ENCODE data around the gene BST2.

- TF ChIP-seq TAF1 (conservative IDR thresholded peaks at IDR 0.05) (no peak), ATF3 (IDR thresholded peaks at IDR 0.05) (no peak), CTCF (IDR thresholded peaks at IDR 0.05; ENCODE audit: low read depth, low read length, missing input control) (no peak), RAD21 (IDR thresholded peaks at IDR 0.05) (no peak), HNF4G (IDR thresholded peaks at IDR 0.05) (no peak), GABPA (IDR thresholded peaks at IDR 0.05 in 1 of 2, conservative IDR thresholded peaks at IDR 0.05 in 1 of 2) (no peak), JUND (IDR thresholded peaks at IDR 0.05) (no peak), FOXA1 (IDR thresholded peaks at IDR 0.05) (no peak), SP1 (IDR thresholded peaks at IDR 0.05) (no peak), ZBTB33 (IDR thresholded peaks at IDR 0.05) (no peak), EGR1 (IDR thresholded peaks at IDR 0.05; ENCODE audit: low read depth in 2 of 2) (no peak), YY1 (IDR thresholded peaks at IDR 0.05) (no peak), REST (IDR thresholded peaks at IDR 0.05) (no peak), RXRA (IDR thresholded peaks at IDR 0.05) (no peak)
Measured at GRCh38 chr19:17451820-17452219, 46.4 kb upstream of the BST2 start.

All from liver (tissue), 3 donors.